Renal cortical epithelial cell (primary cell): ENCODE measurements around the gene MICAL2. TPM values are rescaled to one million over a fixed set of nuclear protein-coding genes. Genes with fewer than 3 reads are reported as not detected.

ENCODE experiments used
- DNase-seq: peaks from one replicate; pipeline ENCODE4 v3.0.0-alpha.2; 2011; ENCODE audit warnings: low read depth
- total RNA-seq: library from RNA; depleted of rRNA; stranded (reverse); fragments of >200 nt; gene quantifications from 2 replicates; pipeline ENCODE4 v1.2.3, GENCODE V29; 2014

Gene MICAL2
- total RNA-seq, 1 donor from 2014 or later, result 266 TPM

DNA sequence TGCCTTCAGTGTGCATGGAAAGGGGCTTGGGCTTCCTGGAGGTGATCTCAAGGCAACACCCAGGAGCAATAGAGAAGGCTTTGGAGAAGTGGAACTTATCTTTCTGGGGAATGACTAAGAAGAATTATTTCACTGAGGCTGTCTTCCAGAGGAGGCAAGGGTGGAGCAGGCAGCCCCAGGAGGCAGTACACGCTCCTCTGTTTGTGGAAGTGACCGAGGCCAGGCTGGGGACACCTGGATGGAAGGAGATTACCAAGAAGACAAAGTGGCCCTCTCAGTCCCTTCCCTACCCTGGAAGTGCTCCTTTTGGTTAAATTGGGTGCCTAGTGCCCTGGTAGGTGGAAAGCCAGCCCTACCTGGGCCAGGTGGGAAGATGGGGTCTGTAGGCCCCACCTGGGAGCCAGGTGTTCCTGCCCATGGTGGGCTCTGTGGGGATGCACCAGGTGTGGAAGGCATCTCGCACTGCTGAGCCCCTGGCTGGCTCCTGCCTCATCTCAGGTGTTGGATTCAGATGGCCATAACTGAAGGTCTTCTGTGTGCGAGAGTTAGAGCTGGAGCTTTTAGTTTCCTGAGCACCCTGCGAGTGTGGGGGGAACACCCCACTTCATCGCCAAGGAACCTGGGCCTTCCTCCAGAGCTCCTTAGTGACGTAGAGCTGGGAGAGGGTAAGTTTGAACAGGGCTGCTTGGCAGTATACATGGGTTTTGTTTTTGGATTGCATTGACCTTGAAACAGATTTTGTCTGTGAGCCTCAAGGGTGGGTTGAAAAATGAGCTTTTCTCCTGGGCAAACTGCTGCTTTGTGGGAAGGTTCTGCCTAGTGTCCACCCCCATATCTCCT is 46.1 kb downstream of the MICAL2 start:
- DNase-seq, result no peak

DNA sequence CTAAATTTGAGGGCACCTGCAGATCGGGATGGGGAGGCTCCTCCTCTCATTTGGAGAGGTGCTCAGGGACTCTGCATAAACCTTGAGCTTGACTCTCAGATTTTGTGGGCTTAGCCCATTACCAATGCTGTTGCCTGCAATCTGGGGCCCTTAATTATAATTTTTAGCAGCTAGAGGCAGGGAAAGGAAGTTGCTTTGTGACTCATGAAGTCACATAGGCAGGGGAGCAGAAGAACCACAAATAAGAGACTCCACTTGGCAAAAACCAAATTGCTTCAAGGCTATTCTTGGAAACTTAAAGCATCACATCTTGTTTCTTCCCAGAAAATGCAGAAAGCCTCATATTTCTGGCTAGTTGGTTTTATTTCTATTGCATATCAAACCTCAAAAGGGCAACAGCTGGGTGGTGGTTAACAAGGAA is 46.9 kb downstream of the MICAL2 start:
- peak; percentile 75 for DNase-seq

DNA sequence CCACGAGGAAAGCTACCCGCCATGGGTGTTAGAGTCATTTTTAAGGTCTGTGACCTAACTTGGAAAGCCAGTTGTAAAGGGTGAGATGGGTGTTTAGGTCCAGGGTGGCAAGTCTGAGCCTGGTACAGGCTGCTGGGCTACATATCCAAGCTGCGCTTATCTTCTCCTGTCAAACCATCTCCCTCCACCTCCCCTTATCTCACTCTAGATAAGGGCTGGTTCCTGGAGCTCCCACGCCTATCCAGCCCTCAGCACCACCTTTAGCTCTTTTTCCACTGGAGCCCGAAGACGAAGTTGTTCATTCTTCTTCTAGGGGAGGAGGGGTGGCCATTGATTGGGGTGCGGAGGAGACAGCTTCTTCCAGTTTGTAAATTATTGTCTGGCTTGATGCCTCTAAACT is 48.5 kb downstream of the MICAL2 start:
- DNase-seq, result no peak

DNA sequence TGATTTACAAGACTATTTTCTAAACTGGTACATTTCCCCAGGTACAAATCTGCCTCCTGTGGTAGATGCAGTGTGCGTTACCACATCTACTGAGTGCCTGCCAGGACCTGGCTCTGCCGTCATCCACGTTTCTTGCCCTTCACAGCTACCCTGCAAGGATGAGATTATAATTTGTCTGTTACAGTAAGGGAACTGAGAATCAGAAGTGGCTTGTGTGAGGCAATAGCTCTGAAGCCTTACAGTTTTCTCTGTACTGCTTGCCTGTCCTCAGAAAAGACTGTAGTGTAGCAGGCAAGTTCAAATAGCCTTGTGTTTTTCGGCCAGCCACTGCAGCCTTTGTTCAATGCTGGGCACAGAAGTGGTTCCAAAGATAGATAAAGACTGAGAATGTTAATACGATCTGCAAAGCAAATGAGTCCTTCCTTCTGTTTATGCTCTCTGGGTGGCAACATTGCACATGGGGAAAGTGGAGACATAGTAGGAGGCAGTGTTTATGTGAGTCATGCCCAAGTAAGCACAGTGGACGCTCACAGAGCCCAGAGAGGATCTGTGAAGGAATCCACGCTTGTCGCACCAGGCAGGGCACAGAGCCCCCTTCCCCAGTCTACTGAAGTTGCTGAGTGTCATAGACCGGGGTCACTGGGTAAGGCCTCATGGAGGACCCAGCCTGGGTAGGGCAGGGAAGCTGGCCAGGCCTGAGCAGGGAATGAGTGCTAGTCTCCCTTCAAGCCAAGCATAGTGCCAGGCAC is 49.1 kb downstream of the MICAL2 start:
- peak; percentile 86 for DNase-seq

DNA sequence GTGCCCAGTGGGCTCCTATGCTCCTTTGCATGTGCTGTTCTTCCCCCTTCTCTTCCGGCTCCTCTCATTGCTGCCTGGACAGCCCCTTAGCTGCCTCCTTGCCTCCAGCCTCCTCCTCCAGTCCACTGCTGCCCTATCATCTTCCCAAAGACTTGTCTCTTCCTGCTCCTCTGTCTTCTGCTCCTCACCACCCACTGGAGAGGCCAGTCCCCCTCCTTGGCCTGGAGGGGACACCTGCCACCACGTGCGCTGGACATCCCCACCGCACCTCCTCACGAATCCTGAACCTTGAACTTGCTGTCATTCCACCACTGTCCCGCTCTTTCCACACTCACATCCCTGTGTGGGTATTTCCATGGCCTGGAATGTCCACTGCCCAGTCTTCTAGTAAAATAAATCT is 49.8 kb downstream of the MICAL2 start:
- DNase-seq, result no peak

DNA sequence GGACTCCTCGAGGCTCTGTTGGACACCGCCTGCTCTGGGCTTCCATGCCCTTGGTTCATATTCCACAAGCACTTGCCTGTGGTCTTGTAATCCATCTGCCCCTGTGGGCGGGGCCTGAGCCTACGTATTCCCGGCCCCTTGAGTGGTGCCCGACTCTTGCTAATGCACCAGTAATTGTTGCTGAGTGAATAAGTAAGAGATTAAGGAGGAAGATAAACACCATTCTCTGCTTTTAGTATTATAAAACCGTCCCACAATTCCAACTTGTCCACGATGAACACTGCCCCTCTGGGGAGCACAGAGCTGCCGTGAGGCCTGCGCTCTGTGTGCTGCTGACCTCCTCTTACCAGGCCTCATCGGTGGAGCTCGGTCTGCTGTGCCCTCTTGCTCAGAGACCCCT is 50.3 kb downstream of the MICAL2 start:
- peak; percentile 65 for DNase-seq

DNA sequence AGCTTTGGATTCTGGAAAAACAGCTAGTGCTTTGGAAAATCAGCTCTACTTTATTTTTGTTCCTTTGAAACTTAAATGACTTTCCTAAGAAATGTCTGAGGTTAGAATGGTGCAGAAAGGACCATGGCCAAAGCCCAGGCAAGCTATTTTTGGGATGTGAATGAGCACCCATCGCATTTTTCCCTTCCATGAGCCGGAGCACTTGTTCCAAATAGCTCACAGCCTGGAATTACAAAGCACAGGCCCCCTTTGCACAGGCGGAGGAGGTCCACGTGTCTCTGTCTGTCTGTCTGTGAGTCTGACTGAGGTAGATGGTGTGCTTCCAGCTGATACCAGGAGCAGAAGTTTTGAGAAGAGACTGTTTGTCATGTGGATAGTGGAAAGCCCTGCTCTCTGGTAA is 50.7 kb downstream of the MICAL2 start:
- DNase-seq, result no peak

DNA sequence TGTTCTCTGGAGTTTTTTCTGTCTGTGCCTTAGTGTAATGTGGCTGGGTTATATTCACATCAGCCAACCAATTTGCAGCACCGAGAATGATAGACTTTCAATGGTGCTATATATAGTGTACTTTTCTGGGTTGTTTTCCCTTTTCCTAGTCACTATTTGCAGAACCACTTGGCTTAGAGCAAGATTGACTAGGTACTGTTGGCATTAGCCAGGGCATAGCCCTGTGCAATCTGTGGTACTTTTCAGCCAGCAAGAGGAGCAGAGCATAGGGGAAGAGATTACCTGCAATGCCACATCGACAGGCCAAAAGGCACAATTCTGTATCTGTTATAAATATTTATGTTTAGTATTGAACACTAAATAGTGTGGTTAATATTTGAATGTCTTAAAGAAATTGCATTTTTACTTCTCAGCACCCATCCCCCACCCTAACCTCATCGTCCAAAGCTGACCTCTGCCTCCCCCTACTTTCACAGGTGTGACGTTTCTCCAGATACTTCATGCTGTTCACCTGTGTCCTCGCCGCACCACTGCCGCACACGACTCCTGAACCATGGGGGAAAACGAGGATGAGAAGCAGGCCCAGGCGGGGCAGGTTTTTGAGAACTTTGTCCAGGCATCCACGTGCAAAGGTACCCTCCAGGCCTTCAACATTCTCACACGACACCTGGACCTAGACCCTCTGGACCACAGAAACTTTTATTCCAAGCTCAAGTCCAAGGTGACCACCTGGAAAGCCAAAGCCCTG is 51.4 kb downstream of the MICAL2 start:
- no peak for DNase-seq

DNA sequence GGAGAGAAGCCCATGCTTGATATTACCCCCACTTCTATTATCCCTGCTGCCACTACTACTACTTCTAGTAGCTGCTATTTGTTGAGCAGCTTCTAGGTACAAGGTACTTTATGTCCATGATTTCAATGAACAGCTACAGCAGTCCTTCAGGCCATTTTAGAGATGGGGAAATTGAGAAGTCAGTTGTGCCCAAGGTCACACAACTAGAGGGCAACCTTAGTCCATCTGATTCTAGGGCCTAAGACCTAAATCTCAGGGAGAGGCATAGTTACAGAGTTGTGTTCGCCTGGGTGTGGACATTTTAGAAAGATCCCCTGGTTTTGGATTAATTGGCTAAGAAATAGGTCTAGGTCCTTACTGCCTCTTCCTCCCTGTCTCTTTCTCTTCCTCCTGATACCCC is 52.3 kb downstream of the MICAL2 start:
- DNase-seq, result no peak

DNA sequence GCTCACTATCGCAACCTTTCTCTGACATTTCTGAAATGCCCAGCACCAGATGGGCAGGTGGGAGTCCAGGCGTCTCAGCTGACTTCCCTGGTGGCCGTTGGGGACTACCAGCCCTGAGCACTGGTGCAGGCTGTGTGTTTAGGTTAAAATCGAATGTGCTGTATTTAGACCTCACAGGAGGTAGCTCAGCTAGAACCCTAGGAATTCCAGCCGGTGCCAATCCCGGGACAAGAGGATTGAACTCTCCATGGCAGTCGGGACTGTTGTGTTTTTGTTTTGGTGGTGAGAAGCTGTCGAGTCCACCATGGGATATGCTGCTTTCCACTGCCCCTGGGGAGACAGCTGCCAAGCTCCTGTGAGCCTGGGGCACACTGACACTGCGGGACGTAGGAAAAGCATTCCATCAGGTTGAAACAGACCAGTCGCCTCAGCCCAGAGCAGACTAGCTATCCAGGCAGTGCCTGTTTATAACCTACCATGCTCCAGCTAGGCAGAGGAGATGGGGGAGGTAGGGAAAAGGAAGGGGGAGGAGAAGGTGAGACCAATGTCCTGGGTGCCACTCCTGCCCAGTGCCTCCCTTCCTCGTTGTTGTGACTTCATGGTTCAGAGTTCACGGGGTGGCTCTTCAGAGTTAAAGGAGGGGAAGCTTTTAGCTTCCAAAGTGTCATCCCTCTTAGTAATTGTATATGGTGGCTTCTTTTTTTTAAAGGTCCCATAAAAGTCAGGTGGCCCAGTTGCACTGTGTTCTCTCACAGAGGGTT is 53.0 kb downstream of the MICAL2 start:
- DNase-seq, result peak; percentile 78

DNA sequence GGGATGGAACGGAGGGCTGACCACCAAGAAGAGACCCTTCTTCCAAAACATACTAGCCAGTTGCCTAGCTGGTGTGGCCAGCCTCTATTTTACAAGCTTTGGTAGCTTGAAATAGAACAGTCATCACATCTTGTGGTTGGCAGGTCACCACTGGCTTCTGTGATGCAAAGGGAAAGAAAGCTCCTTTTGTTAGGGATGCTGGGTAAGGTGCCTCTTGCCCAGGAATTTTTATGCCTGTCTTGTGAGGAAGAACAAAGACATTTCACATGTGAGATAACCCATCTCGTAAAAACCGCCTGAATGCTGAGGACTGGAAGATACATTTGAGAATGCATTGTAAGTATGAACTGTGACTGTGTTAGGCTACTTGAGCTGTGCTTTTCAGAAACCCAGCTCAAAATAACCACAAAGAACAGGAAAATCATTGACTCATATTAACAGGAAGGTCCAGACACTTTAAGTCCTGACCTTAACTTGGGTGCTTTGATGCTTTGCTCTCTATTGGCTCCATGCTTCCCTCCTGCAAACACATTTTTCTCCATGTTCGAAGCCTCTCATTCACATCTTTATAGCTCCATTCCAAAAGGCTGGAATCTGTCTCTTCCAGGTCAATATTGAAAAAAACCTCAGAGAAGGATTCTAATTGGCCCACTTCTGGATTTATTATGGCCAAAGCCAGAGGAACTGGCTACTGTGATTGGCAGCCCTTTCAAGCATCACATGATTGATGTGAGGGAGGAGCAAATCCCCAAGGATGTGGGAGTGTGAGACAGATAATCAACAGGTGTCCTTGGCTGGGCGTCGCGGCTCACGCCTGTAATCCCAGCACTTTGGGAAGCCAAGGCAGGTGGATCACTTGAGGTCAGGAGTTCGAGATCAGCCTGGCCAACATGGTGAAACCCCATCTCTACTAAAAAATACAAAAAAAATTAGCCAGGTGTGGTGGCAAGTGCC is 53.9 kb downstream of the MICAL2 start:
- peak; percentile 92 for DNase-seq

DNA sequence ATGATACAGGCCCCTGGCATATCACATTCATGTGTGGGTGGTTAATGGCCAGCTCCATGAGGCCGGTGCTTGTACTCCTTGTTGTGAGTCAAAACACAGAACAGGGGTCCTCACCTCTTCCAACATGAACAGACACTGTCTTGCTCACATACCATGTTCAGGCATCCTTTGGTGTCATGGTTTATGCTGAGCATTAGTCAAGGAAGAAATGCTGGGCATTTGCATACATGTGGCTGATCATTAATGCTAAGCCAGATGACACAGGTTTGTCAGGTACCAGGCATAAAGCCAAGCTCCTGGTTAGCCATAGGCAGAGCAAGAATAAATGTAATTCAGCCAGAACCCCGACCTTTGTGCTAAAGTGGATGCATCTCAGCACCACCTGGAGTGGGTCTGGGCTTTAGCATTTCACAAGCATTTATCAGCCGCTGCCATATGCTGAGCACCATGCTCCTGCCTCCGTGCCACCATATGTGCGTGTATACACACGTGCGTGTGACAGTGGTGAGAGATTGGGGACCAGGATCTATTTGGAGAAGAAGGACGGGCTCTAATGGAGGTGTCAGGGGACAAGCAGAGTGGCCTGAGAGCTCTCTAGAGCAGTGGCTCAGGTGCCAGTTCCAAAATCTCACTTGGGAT is 55.0 kb downstream of the MICAL2 start:
- DNase-seq, result peak; percentile 67

DNA sequence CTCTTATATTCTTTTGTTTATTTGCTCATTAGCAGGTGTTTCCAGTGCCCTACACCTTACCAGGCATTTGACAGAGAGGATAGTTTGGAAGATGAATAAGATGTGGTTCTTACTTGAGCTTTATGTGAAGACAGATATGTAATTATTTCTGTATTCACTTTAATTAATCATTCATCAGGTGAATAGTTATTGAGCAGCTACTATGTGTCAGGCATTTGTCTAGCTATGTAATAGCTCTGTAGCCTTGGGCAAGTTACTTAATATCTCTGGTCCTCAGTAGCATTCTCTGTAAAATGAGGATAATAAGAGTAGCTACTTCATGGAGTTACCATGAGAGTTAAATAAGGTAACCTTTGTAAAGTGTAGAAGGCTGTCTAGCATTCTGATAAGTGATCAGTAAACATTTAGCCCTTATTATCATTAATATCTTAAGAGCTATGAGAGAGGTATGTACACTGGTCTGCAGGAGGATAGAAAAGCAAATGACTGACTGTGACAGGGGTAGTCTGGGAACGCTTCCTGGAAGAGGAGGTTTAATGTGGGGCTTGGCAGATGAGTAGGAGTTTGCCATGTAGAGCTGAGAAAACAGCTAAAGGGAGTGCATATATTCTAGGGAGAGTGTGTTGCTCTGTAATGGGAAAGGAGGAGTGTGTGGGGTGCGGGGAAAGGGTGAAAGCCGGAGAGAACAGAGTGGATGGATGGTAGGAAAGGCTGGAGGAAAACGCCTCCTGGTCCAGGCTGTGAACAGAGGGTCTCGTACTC is 56.1 kb downstream of the MICAL2 start:
- no peak for DNase-seq

DNA sequence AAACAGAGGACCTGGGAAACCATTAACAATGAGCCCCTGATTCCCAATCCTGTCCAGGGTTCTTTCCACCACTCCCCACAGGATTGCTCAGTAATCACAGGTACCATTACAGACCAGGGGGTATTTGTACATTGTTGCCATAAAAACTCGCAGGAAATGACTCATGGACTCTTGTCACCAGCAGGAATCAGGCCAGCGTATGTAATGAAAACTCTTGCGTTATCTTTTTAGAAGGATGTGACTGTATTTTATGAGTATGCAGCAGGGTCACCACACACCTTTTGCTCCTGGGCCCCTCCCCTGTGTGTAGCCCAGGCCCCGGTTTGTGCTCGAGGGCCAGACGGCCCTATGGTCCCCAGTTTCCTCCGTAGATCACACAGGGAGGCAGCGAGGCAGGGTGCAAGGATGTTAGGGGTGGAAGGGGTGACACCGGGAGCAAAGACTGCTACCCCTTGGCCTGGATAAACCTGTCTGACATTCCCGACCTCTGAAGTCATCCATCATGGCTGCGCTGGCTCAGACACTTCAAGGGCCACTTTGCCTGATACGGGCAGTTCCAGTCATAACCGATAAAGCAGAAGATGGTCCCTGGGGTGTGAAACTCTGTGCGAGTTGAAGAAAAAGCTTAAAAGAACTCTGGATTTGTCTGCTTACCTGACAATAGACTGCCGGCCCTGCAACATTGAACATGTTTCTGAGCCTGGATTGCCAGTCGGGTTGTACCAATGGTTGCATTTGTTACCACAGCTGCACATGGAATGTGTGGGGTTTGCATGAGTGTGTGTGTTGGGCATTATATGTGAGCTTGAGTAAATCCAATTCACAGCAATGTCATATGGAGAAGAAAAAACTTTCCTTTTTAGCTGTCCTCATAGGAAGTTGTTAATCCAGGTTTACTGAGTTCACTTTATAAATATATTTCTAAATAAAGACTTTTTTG is 56.9 kb downstream of the MICAL2 start:
- peak; percentile 94 for DNase-seq

DNA sequence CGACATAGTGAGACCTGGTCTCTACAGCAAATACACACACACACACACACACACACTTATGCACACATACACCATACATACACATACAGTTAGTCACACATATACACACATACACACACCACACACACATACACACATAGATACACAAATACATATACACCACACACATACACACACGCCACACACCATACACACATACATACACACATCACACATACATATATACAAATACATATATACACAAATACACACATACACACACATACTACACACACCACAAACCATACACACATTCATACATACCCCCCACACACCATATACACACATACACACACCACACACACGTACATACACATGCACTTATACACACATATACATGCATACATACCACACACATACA is 57.7 kb downstream of the MICAL2 start:
- no peak for DNase-seq

DNA sequence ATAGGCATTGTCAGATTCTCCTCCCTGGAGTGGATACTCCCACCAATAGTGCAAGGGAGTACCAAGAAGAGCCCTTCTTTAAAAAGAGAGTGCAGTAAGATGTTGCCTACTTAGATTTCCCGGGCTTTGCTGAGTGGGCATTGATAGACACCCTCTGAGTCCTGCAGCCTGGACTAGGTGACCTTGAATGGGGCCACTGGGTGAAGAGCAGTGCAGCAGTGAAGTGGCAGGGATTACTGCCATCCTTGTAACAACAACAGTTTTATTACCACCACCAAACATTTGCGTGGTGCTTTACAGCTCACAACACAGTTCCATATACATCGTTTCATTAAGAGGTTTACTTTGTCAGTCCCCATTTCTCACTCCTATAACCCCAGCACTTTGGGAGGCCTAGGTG is 59.4 kb downstream of the MICAL2 start:
- DNase-seq, result no peak

DNA sequence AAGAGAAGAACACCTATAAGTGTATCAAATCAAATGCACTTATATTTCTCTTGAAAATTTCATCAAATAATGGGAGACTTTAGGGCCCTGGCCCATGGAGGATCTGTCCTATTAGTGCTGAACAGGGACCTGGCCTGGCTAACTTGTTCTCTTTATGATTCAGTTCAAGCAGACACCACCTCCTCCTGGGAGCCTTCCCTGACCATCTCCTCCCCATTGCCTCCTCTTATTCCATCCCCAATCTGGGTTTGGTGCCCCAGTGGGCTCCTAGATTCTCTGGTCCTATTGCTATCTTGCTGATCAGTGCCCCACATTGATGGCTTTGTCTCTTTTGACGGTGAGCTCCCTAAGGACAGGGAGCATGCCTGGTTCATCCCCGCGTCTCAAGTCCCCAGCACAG is 60.1 kb downstream of the MICAL2 start:
- DNase-seq, result no peak

DNA sequence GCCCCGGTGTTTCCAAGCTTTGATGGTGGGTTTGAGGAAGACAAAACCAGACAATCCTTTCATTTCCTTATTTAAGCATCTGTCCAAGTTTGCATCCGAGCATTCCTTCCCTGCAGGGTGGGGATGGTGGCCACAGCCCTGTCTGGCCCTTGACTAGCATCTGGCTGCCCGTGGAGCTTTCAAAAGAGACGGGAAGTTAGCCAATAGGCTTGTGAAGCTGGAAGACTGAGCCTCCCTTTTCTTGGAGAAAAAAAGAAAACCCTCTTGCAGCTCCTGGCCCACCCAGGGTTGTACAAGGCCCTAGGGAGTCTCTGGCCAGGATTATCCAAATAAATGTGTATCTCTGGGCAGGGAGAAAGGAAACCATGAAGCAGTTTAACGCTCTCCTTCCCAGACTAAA is 60.6 kb downstream of the MICAL2 start:
- DNase-seq, result no peak
